Tibial artery (tissue), 4 donors: ENCODE measurements around the gene ZNF462.
"Not testable (repeated sequence)": the region's sequence is repeated elsewhere in the genome, so short reads cannot be mapped to it uniquely, and the experiment has no call there.

Source experiments
- DNase-seq, 2 donors: peaks; one replicate each; pipeline ENCODE4 v3.0.0-alpha.2; 2019
- H3K27ac ChIP-seq, 2 donors: fragments of 200-600 bp; sonication (generic) in 1 of 2; 1 replicate in 1 of 2; 2 replicates in 1 of 2; pipeline ENCODE4 v1.5.1; 2018 to 2019; ENCODE audit warnings: mild to moderate bottlenecking in 1 of 2
- H3K27me3 ChIP-seq, 2 donors: fragments of 200-600 bp; sonication (generic) in 1 of 2; one replicate each; pipeline versions ENCODE4 v1.5.1 to v1.6.0; 2016 to 2019
- H3K36me3 ChIP-seq, 3 donors: fragments of 200-600 bp; sonication (generic) in 2 of 3; one replicate each; pipeline ENCODE4 v1.5.1; 2016 to 2019; ENCODE audit warnings: mild to moderate bottlenecking in 2 of 3
- H3K4me1 ChIP-seq, 4 donors: fragments of 200-600 bp; sonication (generic) in 2 of 4; 1 replicate in 3 of 4; 2 replicates in 1 of 4; pipeline ENCODE4 v1.5.1; 2016 to 2019
- H3K4me3 ChIP-seq, 2 donors: fragments of 200-600 bp; sonication (generic) in 1 of 2; 1 replicate in 1 of 2; 2 replicates in 1 of 2; pipeline ENCODE4 v1.5.1; 2018 to 2019; ENCODE audit warnings: mild to moderate bottlenecking in 2 of 2
- H3K9me3 ChIP-seq, 3 donors: fragments of 200-600 bp; sonication (generic) in 1 of 3; one replicate each; pipeline ENCODE4 v1.5.1; 2016 to 2019
- intact Hi-C: fragments of 100-400 bp; cut with DNase I; formaldehyde crosslinking; loops from one replicate; pipeline ENCODE4 v1.15.0; 2023; ENCODE audit warnings: low total_unique reads
- TF ChIP-seq, protein P1 (sequence below), 2 experiments: fragments of 200-600 bp in 1 of 2; fragments of 450-650 bp in 1 of 2; IDR thresholded peaks; one replicate each; pipeline ENCODE4 v1.5.1; 2017 to 2019; ENCODE audit warnings: antibody characterized with exemption in 2 of 2, mild to moderate bottlenecking in 1 of 2, moderate library complexity in 1 of 2

The ZNF462 gene

DNA sequence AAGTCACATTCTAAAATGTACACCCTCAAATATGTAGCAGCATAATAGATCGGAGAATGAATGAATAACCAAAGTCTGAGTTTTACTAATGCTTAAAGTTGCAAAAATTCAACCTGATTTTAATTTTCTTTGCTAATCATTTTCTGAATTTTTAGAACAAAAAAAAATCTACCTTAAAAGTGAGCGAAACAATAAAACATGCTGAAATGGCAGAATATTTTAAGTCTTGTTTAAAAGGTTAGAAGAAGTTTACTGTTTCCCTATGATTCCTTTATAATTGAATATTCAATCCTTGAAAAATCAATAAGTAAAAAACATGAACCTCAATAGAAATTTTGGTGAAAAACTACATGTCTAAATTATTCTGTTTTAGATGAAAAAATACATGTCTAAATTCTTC is 27.1 kb upstream of the ZNF462 start:
- Histone ChIP-seq H3K9me3 (peaks cover 0 to 6% (median 0%) of the 10 kb centered on the region in 3 donors), H3K27ac (no peak overlapping the region), H3K4me3 (no peak overlapping the region), H3K4me1 (peaks cover 0 to 1% (median under 1%) of the 10 kb centered on the region in 4 donors), H3K36me3 (no peaks in the 10 kb centered on the region), H3K27me3 (no peaks in the 10 kb centered on the region)
- no peak for DNase-seq
- TF ChIP-seq, protein P1, sequence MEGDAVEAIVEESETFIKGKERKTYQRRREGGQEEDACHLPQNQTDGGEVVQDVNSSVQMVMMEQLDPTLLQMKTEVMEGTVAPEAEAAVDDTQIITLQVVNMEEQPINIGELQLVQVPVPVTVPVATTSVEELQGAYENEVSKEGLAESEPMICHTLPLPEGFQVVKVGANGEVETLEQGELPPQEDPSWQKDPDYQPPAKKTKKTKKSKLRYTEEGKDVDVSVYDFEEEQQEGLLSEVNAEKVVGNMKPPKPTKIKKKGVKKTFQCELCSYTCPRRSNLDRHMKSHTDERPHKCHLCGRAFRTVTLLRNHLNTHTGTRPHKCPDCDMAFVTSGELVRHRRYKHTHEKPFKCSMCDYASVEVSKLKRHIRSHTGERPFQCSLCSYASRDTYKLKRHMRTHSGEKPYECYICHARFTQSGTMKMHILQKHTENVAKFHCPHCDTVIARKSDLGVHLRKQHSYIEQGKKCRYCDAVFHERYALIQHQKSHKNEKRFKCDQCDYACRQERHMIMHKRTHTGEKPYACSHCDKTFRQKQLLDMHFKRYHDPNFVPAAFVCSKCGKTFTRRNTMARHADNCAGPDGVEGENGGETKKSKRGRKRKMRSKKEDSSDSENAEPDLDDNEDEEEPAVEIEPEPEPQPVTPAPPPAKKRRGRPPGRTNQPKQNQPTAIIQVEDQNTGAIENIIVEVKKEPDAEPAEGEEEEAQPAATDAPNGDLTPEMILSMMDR (IDR thresholded peaks at IDR 0.05) = no peak
- intact Hi-C loops = no loop called here

GRCh38 chr9:106843371-106843770 is 19.6 kb upstream of the ZNF462 start:
- no peak overlapping the region for H3K4me3 ChIP-seq
- no peaks in the 10 kb centered on the region for H3K36me3 ChIP-seq
- no peak for DNase-seq
- H3K9me3 ChIP-seq = no peaks in the 10 kb centered on the region
- intact Hi-C loops = no loop called here
- H3K27me3 ChIP-seq = no peaks in the 10 kb centered on the region
- TF ChIP-seq, protein P1 (IDR thresholded peaks at IDR 0.05) = no peak
- H3K4me1 ChIP-seq = no peaks in the 10 kb centered on the region
- no peak overlapping the region for H3K27ac ChIP-seq

DNA sequence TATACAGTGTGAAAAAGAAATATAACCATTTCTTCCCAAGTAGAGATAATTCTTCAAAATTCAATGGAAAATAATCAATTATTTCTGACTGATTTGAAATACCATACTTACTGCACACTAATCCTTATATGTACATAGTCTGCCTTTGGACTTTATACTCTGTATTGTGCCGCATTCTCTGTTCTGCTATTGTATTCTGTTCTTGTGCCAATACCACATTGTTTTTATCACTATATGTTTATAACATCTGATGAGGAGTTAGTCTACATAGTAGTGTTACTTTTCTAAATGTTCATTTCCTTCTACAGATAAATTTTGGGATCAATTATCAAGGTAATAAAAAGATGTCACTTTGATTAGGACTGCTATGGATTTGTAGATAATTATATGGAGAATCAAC is 16.7 kb upstream of the ZNF462 start:
- Histone ChIP-seq H3K4me1 (no peaks in the 10 kb centered on the region), H3K4me3 (no peak overlapping the region), H3K9me3 (no peaks in the 10 kb centered on the region), H3K27me3 (no peaks in the 10 kb centered on the region), H3K27ac (no peak overlapping the region), H3K36me3 (no peaks in the 10 kb centered on the region)
- intact Hi-C loops = no loop called here
- TF ChIP-seq, protein P1 (IDR thresholded peaks at IDR 0.05) = no peak
- DNase-seq = no peak

DNA sequence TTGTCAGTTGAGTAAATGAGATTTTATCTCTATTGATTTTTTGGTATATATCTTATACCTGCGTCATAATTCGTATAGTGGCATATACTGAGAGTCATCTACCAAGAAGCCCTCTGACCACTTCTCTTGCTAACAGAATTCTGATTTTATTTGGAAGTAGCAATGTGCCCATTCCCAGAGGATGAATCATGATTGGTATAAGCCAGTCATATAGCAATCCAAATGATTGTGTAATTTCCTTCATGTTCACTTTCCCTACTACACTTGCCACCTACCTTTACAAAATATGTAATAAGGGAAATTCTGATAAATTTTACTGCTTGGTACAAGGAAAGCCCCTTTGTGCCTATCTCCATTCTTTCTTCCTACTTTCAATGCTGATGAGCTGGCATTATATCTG is 16.1 kb upstream of the ZNF462 start:
- Histone ChIP-seq H3K27ac (no peak overlapping the region), H3K4me1 (no peaks in the 10 kb centered on the region), H3K4me3 (no peak overlapping the region), H3K27me3 (no peaks in the 10 kb centered on the region), H3K36me3 (no peaks in the 10 kb centered on the region), H3K9me3 (no peaks in the 10 kb centered on the region)
- DNase-seq = no peak
- intact Hi-C loops = no loop called here
- TF ChIP-seq, protein P1 (IDR thresholded peaks at IDR 0.05) = no peak

GRCh38 chr9:106851640-106852039 is 11.3 kb upstream of the ZNF462 start:
- intact Hi-C loops, H3K4me1 ChIP-seq, H3K4me3 ChIP-seq, H3K9me3 ChIP-seq, DNase-seq, H3K36me3 ChIP-seq, H3K27me3 ChIP-seq, H3K27ac ChIP-seq: not testable (repeated sequence)

- no peak for DNase-seq
- no peak overlapping the region for H3K4me3 ChIP-seq
- H3K4me1 ChIP-seq = peaks cover 0 to 25% (median 14%) of the 10 kb centered on the region in 4 donors
- H3K9me3 ChIP-seq = no peaks in the 10 kb centered on the region
- TF ChIP-seq, protein P1 (IDR thresholded peaks at IDR 0.05) = no peak
- no peaks in the 10 kb centered on the region for H3K36me3 ChIP-seq
- H3K27ac ChIP-seq = no peak overlapping the region
- intact Hi-C loops = no loop called here
- H3K27me3 ChIP-seq = peaks cover 0 to 22% of the 10 kb centered on the region in 2 donors
Observed at GRCh38 chr9:106857811-106858470, 5.0 kb upstream of the ZNF462 start.
